Measurements from ENCODE around the gene FAHD1. TPM values are rescaled to one million over a fixed set of nuclear protein-coding genes. Genes with fewer than 3 reads are reported as not detected.

Gene FAHD1
- total and polyA plus RNA-seq, 4 donors: 42.7 to 84.2 (median 61.4) TPM

DNA sequence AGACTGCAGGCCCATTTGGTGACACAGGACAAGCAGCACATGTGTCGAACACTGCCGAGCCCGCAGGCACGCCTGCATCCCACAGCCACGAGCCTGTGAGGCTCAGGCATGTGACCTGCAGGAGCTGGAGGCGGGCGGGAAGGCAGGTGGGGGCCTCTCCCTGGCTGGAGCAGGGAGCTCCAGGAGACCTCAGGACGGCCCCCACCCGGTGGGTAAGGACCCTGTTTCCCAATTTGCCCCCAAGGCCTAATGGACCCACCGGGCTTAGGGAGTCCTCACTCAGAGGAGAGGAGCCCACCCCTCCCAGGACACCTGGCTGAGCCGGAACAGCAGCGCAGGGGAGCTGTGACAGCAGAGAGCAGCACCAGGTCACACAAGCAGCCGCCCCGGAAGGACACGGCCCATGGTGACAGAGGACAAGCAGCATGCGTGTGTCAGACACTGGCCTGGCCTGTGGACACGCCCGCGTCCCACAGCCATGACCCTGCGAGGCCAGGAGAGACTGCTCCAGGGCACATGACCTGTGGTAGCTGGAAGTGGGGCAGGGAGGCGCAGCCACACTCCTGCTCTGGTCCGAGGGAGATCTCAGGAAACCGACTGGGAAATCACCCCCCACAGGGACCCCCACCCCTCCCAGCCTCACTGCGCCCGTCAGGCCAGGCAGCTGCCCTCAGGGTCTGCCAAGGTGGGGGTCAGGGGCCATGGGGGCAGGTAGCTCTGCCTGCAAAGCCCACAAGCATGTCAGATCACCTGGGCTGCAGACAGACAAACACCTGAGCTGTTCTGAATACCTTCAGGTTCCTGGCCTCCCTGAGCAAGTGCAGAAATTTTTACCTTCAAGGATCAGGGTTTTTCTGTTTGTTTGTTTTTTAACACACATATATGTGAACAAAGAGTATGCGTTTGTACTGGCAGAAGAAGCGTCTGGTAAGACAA lies 47.0 kb upstream of the FAHD1 start:
- TF ChIP-seq HNF4A (conservative IDR thresholded peaks at IDR 0.05) (peak; percentile 73 to 79), RAD21 (IDR thresholded peaks at IDR 0.05) (peak in 1 of 2 donors; percentile 37), JUND (IDR thresholded peaks at IDR 0.05) (no peak), REST (IDR thresholded peaks at IDR 0.05) (no peak), TAF1 (conservative IDR thresholded peaks at IDR 0.05) (no peak), FOXA2 (IDR thresholded peaks at IDR 0.05) (no peak), SP1 (IDR thresholded peaks at IDR 0.05) (peak; percentile 73), NR2F2 (IDR thresholded peaks at IDR 0.05) (no peak), EGR1 (IDR thresholded peaks at IDR 0.05; ENCODE audit: low read depth in 2 of 2) (peak in 1 of 2 donors; percentile 26), GABPA (IDR thresholded peaks at IDR 0.05 in 1 of 2, conservative IDR thresholded peaks at IDR 0.05 in 1 of 2) (peak; percentile 57 to 85), HNF4G (IDR thresholded peaks at IDR 0.05) (no peak), FOXA1 (IDR thresholded peaks at IDR 0.05) (no peak), YY1 (IDR thresholded peaks at IDR 0.05) (no peak), ATF3 (IDR thresholded peaks at IDR 0.05) (no peak), RXRA (IDR thresholded peaks at IDR 0.05) (peak; percentile 89 to 93)
- TF ChIP-seq, protein P1, sequence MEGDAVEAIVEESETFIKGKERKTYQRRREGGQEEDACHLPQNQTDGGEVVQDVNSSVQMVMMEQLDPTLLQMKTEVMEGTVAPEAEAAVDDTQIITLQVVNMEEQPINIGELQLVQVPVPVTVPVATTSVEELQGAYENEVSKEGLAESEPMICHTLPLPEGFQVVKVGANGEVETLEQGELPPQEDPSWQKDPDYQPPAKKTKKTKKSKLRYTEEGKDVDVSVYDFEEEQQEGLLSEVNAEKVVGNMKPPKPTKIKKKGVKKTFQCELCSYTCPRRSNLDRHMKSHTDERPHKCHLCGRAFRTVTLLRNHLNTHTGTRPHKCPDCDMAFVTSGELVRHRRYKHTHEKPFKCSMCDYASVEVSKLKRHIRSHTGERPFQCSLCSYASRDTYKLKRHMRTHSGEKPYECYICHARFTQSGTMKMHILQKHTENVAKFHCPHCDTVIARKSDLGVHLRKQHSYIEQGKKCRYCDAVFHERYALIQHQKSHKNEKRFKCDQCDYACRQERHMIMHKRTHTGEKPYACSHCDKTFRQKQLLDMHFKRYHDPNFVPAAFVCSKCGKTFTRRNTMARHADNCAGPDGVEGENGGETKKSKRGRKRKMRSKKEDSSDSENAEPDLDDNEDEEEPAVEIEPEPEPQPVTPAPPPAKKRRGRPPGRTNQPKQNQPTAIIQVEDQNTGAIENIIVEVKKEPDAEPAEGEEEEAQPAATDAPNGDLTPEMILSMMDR (IDR thresholded peaks at IDR 0.05; ENCODE audit: low read depth, low read length, missing input control): no peak
- TF ChIP-seq, protein P2, sequence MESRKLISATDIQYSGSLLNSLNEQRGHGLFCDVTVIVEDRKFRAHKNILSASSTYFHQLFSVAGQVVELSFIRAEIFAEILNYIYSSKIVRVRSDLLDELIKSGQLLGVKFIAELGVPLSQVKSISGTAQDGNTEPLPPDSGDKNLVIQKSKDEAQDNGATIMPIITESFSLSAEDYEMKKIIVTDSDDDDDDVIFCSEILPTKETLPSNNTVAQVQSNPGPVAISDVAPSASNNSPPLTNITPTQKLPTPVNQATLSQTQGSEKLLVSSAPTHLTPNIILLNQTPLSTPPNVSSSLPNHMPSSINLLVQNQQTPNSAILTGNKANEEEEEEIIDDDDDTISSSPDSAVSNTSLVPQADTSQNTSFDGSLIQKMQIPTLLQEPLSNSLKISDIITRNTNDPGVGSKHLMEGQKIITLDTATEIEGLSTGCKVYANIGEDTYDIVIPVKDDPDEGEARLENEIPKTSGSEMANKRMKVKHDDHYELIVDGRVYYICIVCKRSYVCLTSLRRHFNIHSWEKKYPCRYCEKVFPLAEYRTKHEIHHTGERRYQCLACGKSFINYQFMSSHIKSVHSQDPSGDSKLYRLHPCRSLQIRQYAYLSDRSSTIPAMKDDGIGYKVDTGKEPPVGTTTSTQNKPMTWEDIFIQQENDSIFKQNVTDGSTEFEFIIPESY (IDR thresholded peaks at IDR 0.05): no peak
- TF ChIP-seq, protein P3, sequence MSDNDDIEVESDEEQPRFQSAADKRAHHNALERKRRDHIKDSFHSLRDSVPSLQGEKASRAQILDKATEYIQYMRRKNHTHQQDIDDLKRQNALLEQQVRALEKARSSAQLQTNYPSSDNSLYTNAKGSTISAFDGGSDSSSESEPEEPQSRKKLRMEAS (IDR thresholded peaks at IDR 0.05): no peak
- peaks cover 14 to 55% (median 34%) of the 10 kb centered on the region in 4 donors for H3K4me1 ChIP-seq (ENCODE audit: control insufficient read depth in 4 of 4, insufficient read depth in 4 of 4, low read length in 3 of 4)
- H3K9me3 ChIP-seq (ENCODE audit: control insufficient read depth in 4 of 4, low read length in 3 of 4): no peaks in the 10 kb centered on the region
- no peak overlapping the region for H3K4me3 ChIP-seq (ENCODE audit: low read depth in 1 of 3, low read length in 3 of 3)
- H3K27ac ChIP-seq (ENCODE audit: low read depth in 1 of 2, low read length in 2 of 2): peak overlapping the region; percentile 84 to 87
- H3K36me3 ChIP-seq (ENCODE audit: control insufficient read depth in 4 of 4, insufficient read depth in 3 of 4, low read depth in 1 of 4, low read length in 3 of 4): peaks cover 0 to 18% (median 9%) of the 10 kb centered on the region in 4 donors
- no peaks in the 10 kb centered on the region for H3K27me3 ChIP-seq (ENCODE audit: control insufficient read depth in 4 of 4, insufficient read depth in 4 of 4, low read length in 3 of 4)
- peak overlapping the region in 1 of 2 donors; percentile 11 for H3K9ac ChIP-seq (ENCODE audit: low read depth in 1 of 2, low read length in 2 of 2)
- DNase-seq (ENCODE audit: low spot score): no peak
- 46% methylated on average over 27 of the region's 27 CpGs for WGBS

Data from liver (tissue), 9 donors.